Smooth muscle cell (in vitro differentiated cells): Measurements from ENCODE around the gene STAMBPL1. TPM values are rescaled to one million over a fixed set of nuclear protein-coding genes. Genes with fewer than 3 reads are reported as not detected.

Experiments used
- DNase-seq: peaks from one replicate; lab custom pipeline; 2025; ENCODE audit not compliant: unreplicated experiment; lab: John Stamatoyannopoulos, UW
- H2AFZ ChIP-seq: fragments of 200-600 bp; sonication (generic); 2 replicates; pipeline ENCODE4 v1.6.0; 2016; ENCODE audit warnings: antibody characterized with exemption, low read depth, mild to moderate bottlenecking
- H3F3A ChIP-seq: fragments of 200-600 bp; sonication (generic); 2 replicates; pipeline ENCODE4 v1.6.0; 2017; ENCODE audit warnings: antibody characterized with exemption, low read depth
- H3K27ac ChIP-seq: fragments of 200-600 bp; sonication (generic); 2 replicates; pipeline ENCODE4 v1.5.1; 2016; ENCODE audit warnings: low read depth, mild to moderate bottlenecking
- H3K27me3 ChIP-seq: fragments of 200-600 bp; sonication (generic); 2 replicates; pipeline ENCODE4 v1.6.1; 2016; ENCODE audit warnings: low read depth, mild to moderate bottlenecking
- H3K36me3 ChIP-seq: fragments of 200-600 bp; sonication (generic); 2 replicates; pipeline ENCODE4 v1.5.1; 2016; ENCODE audit warnings: low read depth
- H3K4me1 ChIP-seq: fragments of 200-600 bp; sonication (generic); 2 replicates; pipeline ENCODE4 v1.5.1; 2016; ENCODE audit warnings: low read depth
- H3K4me2 ChIP-seq: fragments of 200-600 bp; sonication (generic); 2 replicates; pipeline ENCODE4 v1.6.0; 2016; ENCODE audit warnings: mild to moderate bottlenecking
- H3K4me3 ChIP-seq: fragments of 200-600 bp; sonication (generic); 2 replicates; pipeline ENCODE4 v1.5.1; 2016; ENCODE audit warnings: mild to moderate bottlenecking
- H3K79me2 ChIP-seq: fragments of 200-600 bp; sonication (generic); 2 replicates; pipeline ENCODE4 v1.6.0; 2016; ENCODE audit warnings: low read depth, mild to moderate bottlenecking
- H3K9ac ChIP-seq: fragments of 200-600 bp; sonication (generic); 2 replicates; pipeline ENCODE4 v1.6.0; 2016; ENCODE audit warnings: low read depth
- H3K9me3 ChIP-seq: fragments of 200-600 bp; sonication (generic); replicated peaks from 2 replicates; pipeline ENCODE4 v1.5.1; 2016; ENCODE audit warnings: low read depth
- H4K20me1 ChIP-seq: fragments of 200-600 bp; sonication (generic); 2 replicates; pipeline ENCODE4 v1.6.0; 2016; ENCODE audit warnings: low read depth
- WGBS: methylation state at CpG from one replicate; pipeline ENCODE4 v1.1.7; 2016; ENCODE audit warnings: low lambda C conversion rate; 5-methylcytosine and 5-hydroxymethylcytosine counted together
- polyA plus RNA-seq: library from polyadenylated mRNA; unstranded; fragments of >200 nt; fragmentation: Nextera tagmentation; extraction: Ambion mirVana; gene quantifications from 2 replicates; pipeline ENCODE4 v1.2.1, GENCODE V29; 2016
- total RNA-seq: library from RNA; depleted of rRNA; stranded (reverse); fragments of >200 nt; gene quantifications from 2 replicates; pipeline ENCODE4 v1.2.3, GENCODE V29; 2014
- TF ChIP-seq, protein P1 (sequence below): fragments of 200-600 bp; sonication (generic); IDR thresholded peaks from 2 replicates; pipeline ENCODE4 v1.5.1; 2017; ENCODE audit warnings: borderline replicate concordance, mild to moderate bottlenecking, antibody characterized with exemption; ENCODE audit not compliant: insufficient read depth, poor library complexity, severe bottlenecking

The STAMBPL1 gene
- total and polyA plus RNA-seq, 2 experiments from 2014 or later = 0.49 to 1.2 TPM

DNA sequence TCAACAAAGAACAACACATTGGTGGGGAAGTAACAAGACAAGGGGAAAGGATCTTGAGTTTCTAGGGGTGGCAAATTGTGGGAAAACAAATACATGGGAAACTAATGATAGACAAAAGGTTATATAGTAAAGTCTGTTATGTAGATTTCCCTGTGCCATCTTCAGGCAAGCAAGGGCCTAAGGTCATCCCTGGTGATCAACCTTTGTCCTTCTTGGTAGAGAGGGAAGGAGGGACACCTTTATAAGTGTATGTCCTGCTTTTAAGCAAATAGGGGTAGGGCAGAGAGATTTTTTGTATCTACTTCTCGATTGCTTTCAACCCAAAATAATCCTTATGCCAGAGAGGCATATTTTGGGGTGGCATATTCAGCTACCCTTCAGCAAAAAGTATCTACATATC, 84.3 kb downstream of the STAMBPL1 start:
- Histone ChIP-seq H3K4me1 (peaks cover 7% of the 10 kb centered on the region), H3K27ac (no peak overlapping the region), H3F3A (no peaks in the 10 kb centered on the region), H3K4me3 (no peak overlapping the region), H3K4me2 (no peak overlapping the region), H2AFZ (peak overlapping the region; percentile 28), H3K9me3 (no peaks in the 10 kb centered on the region), H3K27me3 (no peaks in the 10 kb centered on the region), H4K20me1 (no peaks in the 10 kb centered on the region), H3K9ac (no peak overlapping the region), H3K36me3 (no peaks in the 10 kb centered on the region), H3K79me2 (no peaks in the 10 kb centered on the region)
- DNase-seq = no peak
- 100% methylated on average over 1 of the region's 1 CpG for WGBS
- TF ChIP-seq, protein P1, sequence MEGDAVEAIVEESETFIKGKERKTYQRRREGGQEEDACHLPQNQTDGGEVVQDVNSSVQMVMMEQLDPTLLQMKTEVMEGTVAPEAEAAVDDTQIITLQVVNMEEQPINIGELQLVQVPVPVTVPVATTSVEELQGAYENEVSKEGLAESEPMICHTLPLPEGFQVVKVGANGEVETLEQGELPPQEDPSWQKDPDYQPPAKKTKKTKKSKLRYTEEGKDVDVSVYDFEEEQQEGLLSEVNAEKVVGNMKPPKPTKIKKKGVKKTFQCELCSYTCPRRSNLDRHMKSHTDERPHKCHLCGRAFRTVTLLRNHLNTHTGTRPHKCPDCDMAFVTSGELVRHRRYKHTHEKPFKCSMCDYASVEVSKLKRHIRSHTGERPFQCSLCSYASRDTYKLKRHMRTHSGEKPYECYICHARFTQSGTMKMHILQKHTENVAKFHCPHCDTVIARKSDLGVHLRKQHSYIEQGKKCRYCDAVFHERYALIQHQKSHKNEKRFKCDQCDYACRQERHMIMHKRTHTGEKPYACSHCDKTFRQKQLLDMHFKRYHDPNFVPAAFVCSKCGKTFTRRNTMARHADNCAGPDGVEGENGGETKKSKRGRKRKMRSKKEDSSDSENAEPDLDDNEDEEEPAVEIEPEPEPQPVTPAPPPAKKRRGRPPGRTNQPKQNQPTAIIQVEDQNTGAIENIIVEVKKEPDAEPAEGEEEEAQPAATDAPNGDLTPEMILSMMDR = no peak

DNA sequence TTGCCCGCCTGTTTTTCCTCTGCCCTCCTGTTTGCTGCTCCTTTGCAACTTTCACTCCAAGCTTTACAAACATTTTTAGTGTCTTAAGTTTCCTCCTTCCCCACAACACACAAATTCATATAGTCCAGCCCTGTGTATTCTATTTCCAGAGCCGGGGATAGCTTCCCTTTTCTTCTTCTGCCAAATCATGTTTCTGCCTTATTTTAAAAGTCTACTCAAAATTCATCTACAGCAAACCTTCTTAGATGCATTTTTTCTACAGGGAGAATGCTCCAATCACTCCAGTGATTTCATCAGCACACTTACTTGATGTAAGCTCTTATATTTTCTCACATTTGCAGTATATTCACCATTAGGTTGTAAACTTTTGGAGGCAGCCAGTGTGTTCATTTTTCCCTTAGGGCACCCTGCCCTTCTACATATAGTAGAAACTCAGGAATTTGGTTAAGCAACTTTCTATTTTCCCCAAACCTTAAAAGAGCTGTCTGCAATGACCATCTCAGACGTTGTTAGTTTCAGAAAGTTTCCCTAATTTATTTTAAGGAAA, 84.9 kb downstream of the STAMBPL1 start:
- TF ChIP-seq, protein P1 = no peak
- DNase-seq = no peak
- peak overlapping the region; percentile 18 for H3K4me2 ChIP-seq
- no peaks in the 10 kb centered on the region for H4K20me1 ChIP-seq
- no peak overlapping the region for H3K9ac ChIP-seq
- H3K4me1 ChIP-seq = peaks cover 7% of the 10 kb centered on the region
- H3F3A ChIP-seq = no peaks in the 10 kb centered on the region
- no peak overlapping the region for H3K4me3 ChIP-seq
- H3K9me3 ChIP-seq = no peaks in the 10 kb centered on the region
- no peaks in the 10 kb centered on the region for H3K36me3 ChIP-seq
- H3K79me2 ChIP-seq = no peaks in the 10 kb centered on the region
- peak overlapping the region; percentile 28 for H2AFZ ChIP-seq
- WGBS = 55% methylated on average over 3 of the region's 3 CpGs
- H3K27me3 ChIP-seq = no peaks in the 10 kb centered on the region
- no peak overlapping the region for H3K27ac ChIP-seq

- Histone ChIP-seq H3K27ac (no peak overlapping the region), H3K4me1 (peaks cover 7% of the 10 kb centered on the region), H3K36me3 (no peaks in the 10 kb centered on the region), H3K9me3 (no peaks in the 10 kb centered on the region), H3K9ac (no peak overlapping the region), H3K79me2 (peaks cover 4% of the 10 kb centered on the region), H2AFZ (no peak overlapping the region), H4K20me1 (no peaks in the 10 kb centered on the region), H3K4me3 (no peak overlapping the region), H3K4me2 (no peak overlapping the region), H3F3A (no peaks in the 10 kb centered on the region), H3K27me3 (no peaks in the 10 kb centered on the region)
- WGBS = 67% methylated on average over 3 of the region's 3 CpGs
- no peak for DNase-seq
- TF ChIP-seq, protein P1 = no peak
Measured at GRCh38 chr10:88966797-88967196, 86.8 kb downstream of the STAMBPL1 start.

GRCh38 chr10:88968391-88968790, 88.3 kb downstream of the STAMBPL1 start:
- peak overlapping the region; percentile 38 for H3K27ac ChIP-seq

More at GRCh38 chr10:88968391-88968790, 88.3 kb downstream of the STAMBPL1 start:
- peaks cover 4% of the 10 kb centered on the region for H3K79me2 ChIP-seq
- H3K9ac ChIP-seq = no peak overlapping the region
- no peak for DNase-seq
- no peaks in the 10 kb centered on the region for H3F3A ChIP-seq
- no peaks in the 10 kb centered on the region for H3K36me3 ChIP-seq
- TF ChIP-seq, protein P1 = no peak
- peak overlapping the region; percentile 31 for H2AFZ ChIP-seq
- no peaks in the 10 kb centered on the region for H3K27me3 ChIP-seq
- WGBS = 69% methylated on average over 2 of the region's 2 CpGs
- H3K9me3 ChIP-seq = no peaks in the 10 kb centered on the region
- no peak overlapping the region for H3K4me3 ChIP-seq
- H3K4me2 ChIP-seq = peak overlapping the region; percentile 61
- H4K20me1 ChIP-seq = no peaks in the 10 kb centered on the region
- H3K4me1 ChIP-seq = peaks cover 7% of the 10 kb centered on the region
